Mucosa of gallbladder (tissue), 1 donor: ENCODE data around the gene MORN1. TPM values are rescaled to one million over a fixed set of nuclear protein-coding genes. Genes with fewer than 3 reads are reported as not detected.

Experiments used
- DNase-seq: peaks from one replicate; pipeline ENCODE4 v3.0.0-alpha.2; 2020; ENCODE audit warnings: low spot score
- total RNA-seq: library from RNA; stranded (reverse); gene quantifications from one replicate; pipeline ENCODE4 v1.2.1, GENCODE V29; 2021
- donor health status: DM: no; HTN: no; CAD: no.

Gene MORN1
- total RNA-seq, 1 donor from 2014 or later, result 24.4 TPM

DNA sequence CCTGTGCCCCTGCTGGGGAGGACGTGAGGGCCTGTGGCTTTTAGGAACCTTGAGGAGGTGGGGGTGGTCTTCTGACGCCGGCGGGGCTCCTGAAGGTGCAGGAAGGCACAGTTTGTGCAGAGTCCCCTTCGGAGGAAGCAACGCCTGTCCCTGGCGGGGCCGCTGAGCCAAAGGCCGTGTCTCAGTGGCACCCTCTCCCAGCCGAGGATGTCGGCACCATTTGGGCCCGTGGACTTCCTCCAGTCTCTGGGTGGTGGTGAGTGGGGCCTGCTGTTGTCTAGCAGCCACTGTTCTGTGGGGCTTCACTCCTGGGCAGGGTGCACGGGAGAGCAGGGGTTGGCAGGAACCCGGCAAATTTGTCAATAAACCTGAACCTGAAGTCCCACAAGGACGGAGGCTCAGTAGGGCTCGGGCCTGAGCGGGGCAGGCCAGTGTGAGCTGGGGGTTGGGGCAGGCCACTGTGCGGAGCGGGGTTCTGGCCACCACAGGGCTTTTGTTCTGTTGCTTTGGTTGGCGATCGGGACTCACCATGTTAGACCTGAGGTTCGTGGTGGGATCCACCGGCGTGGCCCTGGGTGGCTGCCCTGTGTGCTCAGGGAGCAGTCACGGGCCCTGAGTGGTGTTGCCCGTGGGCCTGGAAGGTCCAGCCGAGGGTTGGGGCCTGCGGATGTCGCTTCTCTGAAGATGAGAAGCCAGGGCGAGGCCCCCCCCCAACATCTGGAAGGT, 98.5 kb downstream of the MORN1 start:
- no peak for DNase-seq

DNA sequence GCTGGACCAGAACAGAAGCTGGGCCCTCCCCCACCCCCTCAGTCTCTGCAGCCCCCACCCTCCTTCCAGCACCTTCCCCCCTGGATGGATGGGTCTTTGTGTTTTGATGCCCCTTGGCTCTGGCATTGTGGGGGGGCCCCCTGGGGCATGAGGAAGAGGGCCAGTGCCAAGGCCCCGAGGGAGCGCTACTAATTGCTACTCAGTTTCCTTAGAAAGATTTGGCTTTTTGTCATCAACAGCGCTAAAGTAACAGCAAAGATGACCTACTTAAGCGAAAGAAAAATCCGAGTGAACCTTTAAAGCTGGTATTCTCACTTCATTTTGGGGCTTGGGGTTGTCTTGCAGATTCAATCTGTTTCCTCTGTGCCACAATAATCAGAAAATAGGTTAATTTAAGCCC, 99.8 kb downstream of the MORN1 start:
- no peak for DNase-seq

DNA sequence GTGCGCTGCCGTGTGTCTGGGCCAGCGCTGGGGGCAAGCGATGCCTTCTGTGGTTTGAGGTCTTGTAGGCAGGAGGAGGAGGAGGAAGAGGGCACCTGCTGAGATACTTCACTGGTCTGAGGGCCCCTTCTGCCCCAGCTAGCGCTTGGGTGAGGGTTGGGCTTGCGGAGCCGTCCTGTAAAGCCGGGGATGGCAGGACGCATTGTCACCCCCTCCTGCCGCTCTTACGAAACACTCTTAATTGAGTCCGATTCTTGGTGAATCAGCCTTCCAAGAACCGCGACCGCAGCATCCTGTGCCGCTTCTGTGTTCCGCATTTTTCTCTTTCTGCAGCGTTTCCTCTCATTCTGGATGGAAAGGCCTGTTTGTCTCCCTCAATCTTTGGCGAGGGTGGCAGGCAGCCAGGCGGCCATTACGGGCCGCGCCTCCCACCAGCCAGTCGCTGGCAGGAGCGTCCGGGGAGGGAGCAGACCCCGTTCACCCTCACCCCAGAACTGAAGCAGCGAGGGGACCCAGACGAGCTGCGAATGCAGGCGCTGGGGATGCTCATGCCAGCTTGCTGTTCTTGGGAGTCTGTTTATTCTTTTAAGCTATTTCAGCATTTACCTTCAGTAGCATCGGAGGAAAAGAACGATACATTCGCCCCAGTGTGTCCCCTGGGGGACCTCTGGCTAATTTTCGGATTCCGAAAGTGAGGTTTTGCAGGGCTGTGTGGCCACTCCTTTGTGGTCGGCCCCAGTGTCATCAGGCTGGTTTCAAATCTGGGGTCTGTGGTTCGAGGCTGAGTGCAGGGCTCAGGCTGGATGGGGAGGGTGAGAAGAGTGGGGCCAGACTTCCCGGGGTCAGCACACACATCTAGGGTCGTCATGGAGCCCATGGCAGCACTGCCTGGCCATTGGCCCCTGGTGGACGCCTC, 100.5 kb downstream of the MORN1 start:
- DNase-seq, result peak; percentile 87

GRCh38 chr1:2290171-2290578, 101.2 kb downstream of the MORN1 start:
- no peak for DNase-seq

DNA sequence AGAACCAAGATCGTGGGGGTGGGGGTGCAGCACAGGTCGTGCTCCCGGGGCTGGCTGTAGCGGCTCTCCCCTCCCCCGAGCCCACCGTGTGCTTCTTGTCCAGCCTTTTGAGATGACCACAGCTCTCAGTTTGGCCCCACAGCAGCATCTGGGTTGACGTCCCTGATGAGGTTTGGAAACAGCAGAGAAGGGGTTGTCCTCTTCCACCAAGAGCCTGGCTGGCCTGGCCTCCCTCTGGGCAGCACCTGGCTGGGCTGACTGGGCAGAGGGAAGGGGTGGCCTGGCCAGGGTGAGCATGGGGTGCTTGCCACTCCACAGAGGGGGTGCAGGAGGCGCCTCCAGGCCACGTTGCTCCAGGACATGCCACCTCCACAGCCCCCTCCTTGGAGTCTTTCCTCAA, 101.7 kb downstream of the MORN1 start:
- no peak for DNase-seq

DNA sequence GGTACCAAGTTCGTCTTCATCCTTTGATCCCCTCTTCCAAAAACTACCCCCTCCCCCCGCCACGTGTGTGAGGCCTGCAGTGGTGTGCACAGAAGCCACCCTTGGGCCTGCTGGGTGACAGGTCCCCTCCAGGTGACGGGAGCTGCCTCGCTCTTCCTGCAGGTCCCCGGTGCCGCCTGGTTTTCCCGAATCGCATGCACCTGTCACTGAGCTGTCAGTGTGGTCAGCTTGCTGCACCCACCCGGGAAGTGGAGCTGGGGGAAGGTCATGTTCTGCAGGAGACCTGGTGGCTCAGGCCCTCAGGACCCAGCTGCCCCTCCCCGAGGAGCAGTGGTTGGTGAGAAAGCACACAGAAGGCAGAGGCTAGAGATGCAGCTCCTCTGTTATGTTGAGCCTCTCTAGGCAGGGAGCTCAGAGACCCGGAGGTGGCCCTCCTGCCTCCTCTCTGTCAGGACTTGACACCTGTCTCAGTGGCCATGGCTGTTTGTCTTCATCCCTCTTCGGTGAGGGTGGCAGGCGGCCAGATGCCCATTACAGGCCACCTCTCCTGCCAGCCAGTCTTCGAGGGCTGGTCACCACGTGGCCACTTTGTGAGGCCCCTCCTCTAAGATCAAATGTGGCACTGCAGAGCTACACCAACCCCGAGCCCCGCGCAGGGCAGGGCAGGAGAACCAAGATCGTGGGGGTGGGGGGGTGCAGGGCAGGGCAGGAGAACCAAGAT, 102.4 kb downstream of the MORN1 start:
- no peak for DNase-seq

- no peak for DNase-seq
These were observed 103.0 kb downstream of the MORN1 start for GRCh38 chr1:2288311-2288710.

DNA sequence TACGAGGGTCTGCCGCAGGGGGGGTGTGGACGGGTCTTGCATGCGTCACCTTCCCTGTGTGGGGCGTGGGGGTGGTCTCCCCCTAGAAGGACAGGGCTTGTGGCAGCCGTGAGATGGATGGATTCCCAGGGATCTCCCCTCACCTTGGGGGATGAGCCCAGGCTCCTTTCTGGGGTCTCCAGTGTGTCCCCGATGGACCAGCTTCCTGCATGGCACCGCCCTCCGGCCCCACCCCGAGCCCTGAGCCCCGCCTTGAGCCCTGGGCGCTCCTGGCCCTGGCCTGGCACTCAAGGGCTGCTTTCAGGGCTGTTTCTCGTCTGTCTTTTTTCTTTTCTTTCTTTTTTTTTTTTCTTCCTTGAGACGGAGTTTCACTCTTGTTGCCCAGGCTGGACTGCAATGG, 103.7 kb downstream of the MORN1 start:
- no peak for DNase-seq

- DNase-seq, result no peak
These were observed 104.4 kb downstream of the MORN1 start for GRCh38 chr1:2286923-2287322.

GRCh38 chr1:2284932-2285331, 106.4 kb downstream of the MORN1 start:
- DNase-seq, result no peak

DNA sequence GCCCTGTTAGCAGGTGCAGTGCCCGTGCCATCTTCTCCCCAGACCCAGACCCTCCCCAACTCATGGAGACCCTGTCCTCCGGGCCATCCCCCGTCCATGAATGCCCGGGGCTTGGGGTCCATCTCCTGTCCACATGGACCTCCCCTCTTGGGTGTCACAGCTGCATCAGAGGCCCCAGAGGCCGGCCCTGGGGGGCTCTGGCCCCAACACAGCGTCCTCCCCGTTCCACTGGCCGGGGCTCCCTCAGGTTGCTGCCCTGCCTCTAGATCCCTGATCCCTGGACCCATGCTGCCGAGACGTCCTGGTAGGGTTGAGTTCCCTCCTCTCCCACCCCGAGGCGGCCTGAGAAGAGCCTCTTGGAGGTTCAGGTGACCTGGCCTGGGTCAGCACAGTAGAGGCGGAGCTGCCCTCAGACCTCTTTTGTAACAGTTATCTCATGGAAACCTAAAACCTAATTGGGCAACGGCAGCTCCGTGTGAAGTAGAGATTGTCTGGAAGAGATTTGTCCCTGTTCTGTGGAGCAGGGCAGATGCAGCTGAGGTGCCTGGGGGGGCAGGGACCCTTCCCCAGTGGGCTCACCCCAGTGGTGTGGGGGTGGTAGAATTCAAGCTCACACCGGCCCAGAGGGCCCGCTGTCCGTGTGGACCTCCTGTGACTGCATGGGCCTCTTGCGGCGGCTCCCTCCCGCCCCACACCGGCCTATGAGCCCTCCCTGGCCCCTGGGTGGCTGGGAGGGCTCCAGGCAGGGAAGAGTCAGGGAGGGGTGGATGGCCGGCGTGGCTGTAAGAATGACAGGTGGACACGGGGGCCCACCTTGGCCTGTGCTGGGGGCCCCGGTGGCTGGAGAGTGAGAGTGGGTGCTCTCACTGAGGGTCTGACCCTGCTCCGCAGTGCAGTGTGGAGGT, 107.1 kb downstream of the MORN1 start:
- DNase-seq, result no peak

GRCh38 chr1:2283371-2283990, 107.9 kb downstream of the MORN1 start:
- DNase-seq, result no peak

DNA sequence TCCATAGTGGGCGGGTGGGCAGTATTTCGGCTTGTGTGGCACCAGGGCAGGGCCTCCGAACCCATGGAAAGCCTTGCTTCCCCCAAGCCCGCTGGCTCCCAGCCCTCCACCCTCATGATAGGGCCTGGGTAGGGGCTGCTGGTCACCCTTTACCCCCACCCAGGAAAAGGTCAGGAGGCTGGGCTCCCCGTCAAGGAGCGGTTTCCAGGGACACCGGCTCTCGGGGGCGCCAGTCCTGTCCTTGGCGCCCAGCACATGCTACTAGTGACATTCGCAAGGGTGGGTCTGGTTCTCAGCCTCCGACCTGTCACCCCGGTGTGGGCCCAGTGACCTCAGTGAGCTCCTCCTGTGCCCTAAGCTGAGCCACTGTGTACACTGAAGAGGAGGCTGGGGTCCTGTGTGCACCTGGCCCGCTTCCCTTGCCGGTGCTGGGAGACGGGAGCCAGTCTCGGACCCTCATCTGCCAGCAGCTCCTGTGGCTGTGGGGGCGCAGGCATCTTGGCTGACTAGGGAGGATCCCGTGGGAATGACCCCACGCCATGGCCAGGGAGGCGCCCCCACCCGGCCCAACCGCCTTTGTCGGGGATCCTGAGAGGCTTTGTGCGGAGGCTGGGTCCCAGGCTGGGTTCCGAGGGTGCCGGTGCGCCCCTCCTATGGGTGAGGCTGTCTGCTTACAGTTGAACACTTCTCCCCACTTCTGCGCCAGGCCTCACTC, 108.6 kb downstream of the MORN1 start:
- DNase-seq, result no peak

- DNase-seq, result no peak
These were observed 111.5 kb downstream of the MORN1 start for GRCh38 chr1:2279817-2280216.

- DNase-seq, result peak; percentile 67
These were observed 112.1 kb downstream of the MORN1 start for GRCh38 chr1:2279210-2279639.

DNA sequence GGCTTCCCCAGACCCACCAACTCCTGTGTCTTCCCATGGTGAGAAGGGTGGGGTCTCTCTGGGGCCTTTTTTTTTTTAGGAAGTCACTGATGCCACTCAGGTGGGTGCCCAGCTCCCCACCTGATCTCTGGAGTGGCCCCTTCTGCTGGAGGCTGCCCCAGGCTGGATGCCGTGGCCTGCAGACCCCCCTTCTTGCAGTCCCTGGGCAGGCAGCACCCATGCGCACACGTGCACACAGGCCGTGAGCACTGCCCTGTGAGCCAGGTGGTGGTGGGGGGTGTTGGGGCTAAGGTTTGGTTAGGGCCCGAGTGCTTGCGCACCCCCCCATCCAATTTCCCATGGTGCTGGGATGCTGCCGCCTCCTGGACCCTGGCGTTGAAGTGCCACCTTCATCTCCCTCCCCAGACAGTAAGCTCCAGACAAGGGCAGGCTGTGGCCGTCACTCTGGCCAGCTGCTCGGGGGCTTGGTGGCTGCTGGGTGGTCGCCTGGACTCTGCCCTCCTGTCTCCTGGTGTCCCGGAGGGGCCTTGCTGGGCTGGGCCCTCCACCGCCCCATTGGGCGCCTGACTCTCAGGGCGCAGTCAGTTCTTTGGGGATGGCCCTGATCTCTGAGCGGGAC, 112.7 kb downstream of the MORN1 start:
- DNase-seq, result no peak

DNA sequence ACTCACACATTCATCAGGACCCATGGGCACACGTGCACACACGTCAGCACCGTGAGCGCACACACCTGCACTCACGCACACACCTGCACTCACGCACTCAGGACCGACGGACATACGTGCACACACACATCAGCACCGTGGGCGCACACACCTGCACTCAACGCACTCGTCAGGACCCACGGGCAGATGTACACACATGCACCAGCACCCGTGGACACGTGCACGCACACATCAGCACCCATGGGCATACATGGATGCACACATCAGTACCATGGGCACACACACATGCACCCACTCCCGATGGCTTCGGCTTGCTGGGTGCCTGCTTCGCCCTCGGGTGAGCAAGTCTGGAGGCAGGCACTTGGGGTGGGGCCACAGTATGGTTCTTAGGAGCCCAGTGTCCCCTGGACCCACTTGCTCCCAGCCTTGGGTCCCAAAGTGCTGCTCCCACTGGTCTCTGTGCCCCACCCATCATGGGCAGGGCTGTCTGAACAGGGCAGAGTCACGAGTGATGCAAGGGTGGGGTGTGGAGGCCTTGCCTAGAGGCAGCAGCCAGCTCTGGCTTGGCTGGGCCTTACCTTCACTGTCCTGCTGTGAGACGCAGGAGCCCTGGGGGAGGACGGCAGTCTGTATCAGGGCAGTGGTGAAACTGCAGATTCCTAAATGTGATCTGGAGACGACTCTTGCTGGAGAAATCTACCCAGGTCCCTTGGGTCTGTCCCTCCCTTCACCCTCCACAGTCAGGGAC, 113.4 kb downstream of the MORN1 start:
- no peak for DNase-seq

DNA sequence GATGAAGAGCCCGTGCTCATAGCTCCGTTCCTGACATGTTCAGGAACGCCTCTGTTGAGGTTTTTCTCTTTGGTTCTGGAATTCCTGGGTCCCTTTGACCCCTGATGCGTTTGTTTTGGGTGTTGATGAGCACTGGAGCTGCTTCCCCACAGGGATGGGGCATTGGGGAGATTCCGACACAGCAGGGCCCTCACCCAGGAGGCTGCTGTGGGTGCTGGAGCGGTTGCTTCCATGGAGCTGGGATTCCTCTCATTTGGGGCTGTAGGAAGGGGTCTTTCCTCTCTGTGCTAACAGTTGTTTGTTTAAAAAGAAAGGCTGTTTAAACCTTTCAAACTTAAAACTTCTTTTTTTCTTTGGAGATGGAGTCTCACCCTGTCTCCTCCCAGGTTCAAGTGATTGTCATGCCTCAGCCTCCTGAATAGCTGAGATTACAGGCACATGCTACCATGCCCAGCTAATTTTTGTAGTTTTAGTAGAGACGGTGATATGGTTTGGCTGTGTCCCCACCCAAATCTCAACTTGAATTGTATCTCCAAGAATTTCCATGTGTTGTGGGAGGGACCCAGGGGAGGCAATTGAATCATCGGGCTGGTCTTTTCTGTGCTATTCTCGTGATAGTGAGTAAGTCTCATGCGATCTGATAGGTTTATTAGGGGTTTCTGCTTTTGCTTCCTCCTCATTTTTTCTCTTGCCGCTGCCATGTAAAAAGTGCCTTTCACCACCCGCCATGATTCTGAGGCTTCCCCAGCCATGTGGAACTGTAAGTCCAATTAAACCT, 114.4 kb downstream of the MORN1 start:
- DNase-seq, result no peak
